Liver (tissue), 9 donors: ENCODE measurements around the gene SLC66A2. TPM values are rescaled to one million over a fixed set of nuclear protein-coding genes. Genes with fewer than 3 reads are reported as not detected.
"Not testable (repeated sequence)": the region's sequence is repeated elsewhere in the genome, so short reads cannot be mapped to it uniquely, and the experiment has no call there.

Source experiments
- DNase-seq: peaks from one replicate; pipeline ENCODE4 v3.0.0-alpha.2; 2017; ENCODE audit warnings: low spot score
- H3K27ac ChIP-seq, 2 donors: one replicate each; pipeline ENCODE4 v1.7.0; 2013; ENCODE audit warnings: inconsistent platforms in 2 of 2, low read length in 2 of 2, control low read depth in 1 of 2, low read depth in 1 of 2, mild to moderate bottlenecking in 1 of 2
- H3K27me3 ChIP-seq, 4 donors: one replicate each; pipeline versions ENCODE4 v1.6.1 to v1.7.0; 2013; ENCODE audit warnings: low read length in 3 of 4, inconsistent platforms in 1 of 4, mild to moderate bottlenecking in 1 of 4, moderate library complexity in 1 of 4; ENCODE audit not compliant: control insufficient read depth in 4 of 4, insufficient read depth in 4 of 4
- H3K36me3 ChIP-seq, 4 donors: one replicate each; pipeline versions ENCODE4 v1.6.1 to v1.7.0; 2013; ENCODE audit warnings: low read length in 3 of 4, mild to moderate bottlenecking in 3 of 4, low read depth in 1 of 4, moderate library complexity in 1 of 4; ENCODE audit not compliant: control insufficient read depth in 4 of 4, insufficient read depth in 3 of 4
- H3K4me1 ChIP-seq, 4 donors: one replicate each; pipeline versions ENCODE4 v1.6.1 to v1.7.0; 2013; ENCODE audit warnings: low read length in 3 of 4, mild to moderate bottlenecking in 3 of 4, moderate library complexity in 1 of 4; ENCODE audit not compliant: control insufficient read depth in 4 of 4, insufficient read depth in 4 of 4
- H3K4me3 ChIP-seq, 3 donors: one replicate each; pipeline versions ENCODE4 v1.6.1 to v1.7.0; 2013; ENCODE audit warnings: low read length in 3 of 3, control low read depth in 1 of 3, low read depth in 1 of 3, mild to moderate bottlenecking in 1 of 3
- H3K9ac ChIP-seq, 2 donors: one replicate each; pipeline ENCODE4 v1.7.0; 2013; ENCODE audit warnings: low read length in 2 of 2, mild to moderate bottlenecking in 2 of 2, moderate library complexity in 2 of 2, control low read depth in 1 of 2, low read depth in 1 of 2
- H3K9me3 ChIP-seq, 4 donors: one replicate each; pipeline versions ENCODE4 v1.6.1 to v1.7.0; 2013; ENCODE audit warnings: low read length in 3 of 4; ENCODE audit not compliant: control insufficient read depth in 4 of 4
- CTCF ChIP-seq: fragments of 150-350 bp; IDR thresholded peaks from 2 replicates; pipeline ENCODE4 v1.5.1; 2017; ENCODE audit warnings: improper control_type of control experiment, low read depth, low read length; ENCODE audit not compliant: missing input control
- EGR1 ChIP-seq, 2 donors: IDR thresholded peaks; 2 replicates each; pipeline ENCODE4 v1.6.1; 2016 to 2018; ENCODE audit warnings: antibody characterized with exemption in 2 of 2, low read depth in 2 of 2
- FOXA1 ChIP-seq: IDR thresholded peaks from 2 replicates; pipeline ENCODE4 v1.6.1; 2016; ENCODE audit warnings: antibody characterized with exemption
- FOXA2 ChIP-seq: IDR thresholded peaks from 2 replicates; pipeline ENCODE4 v1.6.1; 2016; ENCODE audit warnings: antibody characterized with exemption
- GABPA ChIP-seq, 2 donors: IDR thresholded peaks in 1 of 2; conservative IDR thresholded peaks in 1 of 2; 2 replicates each; pipeline ENCODE4 v1.6.1; 2016; ENCODE audit warnings: antibody characterized with exemption in 2 of 2, mild to moderate bottlenecking in 1 of 2, moderate library complexity in 1 of 2
- HNF4G ChIP-seq: IDR thresholded peaks from 2 replicates; pipeline ENCODE4 v1.6.1; 2016; ENCODE audit warnings: antibody characterized with exemption
- JUND ChIP-seq, 2 donors: IDR thresholded peaks; 2 replicates each; pipeline ENCODE4 v1.6.1; 2016; ENCODE audit warnings: antibody characterized with exemption in 2 of 2
- RAD21 ChIP-seq, 2 donors: IDR thresholded peaks; 2 replicates each; pipeline ENCODE4 v1.6.1; 2016; ENCODE audit warnings: antibody characterized with exemption in 2 of 2, mild to moderate bottlenecking in 2 of 2
- RXRA ChIP-seq, 2 donors: IDR thresholded peaks; 2 replicates each; pipeline ENCODE4 v1.6.1; 2017 to 2018; ENCODE audit warnings: antibody characterized with exemption in 2 of 2, mild to moderate bottlenecking in 1 of 2
- SP1 ChIP-seq: IDR thresholded peaks from 2 replicates; pipeline ENCODE4 v1.6.1; 2018; ENCODE audit warnings: antibody characterized with exemption, mild to moderate bottlenecking
- WGBS: extraction: QIAGEN DNeasy Blood & Tissue Kit; methylation state at CpG from one replicate; pipeline ENCODE4 v1.1.7; 2013; 5-methylcytosine and 5-hydroxymethylcytosine counted together
- polyA plus RNA-seq, 2 donors: library from polyadenylated mRNA; stranded (reverse) in 1 of 2; unstranded in 1 of 2; fragments of 200-250 nt in 1 of 2; fragments of >200 nt in 1 of 2; fragmentation: Nextera tagmentation in 1 of 2; extraction: Ambion mirVana in 1 of 2; gene quantifications; one replicate each; pipeline versions ENCODE4 v1.2.1 to v1.2.3, GENCODE V29; 2013 to 2015
- total RNA-seq, 2 donors: library from RNA; depleted of rRNA; stranded (reverse); fragments of >200 nt; gene quantifications; one replicate each; pipeline ENCODE4 v1.2.3, GENCODE V29; 2014
- donor health status: healthy.
- donor health status: healthy.
- donor health status: healthy.
- donor health status: healthy.
- donor health status: healthy.

The SLC66A2 gene
- total and polyA plus RNA-seq, 4 donors, result 47.8 to 107 (median 67.9) TPM

GRCh38 chr18:80000877-80001276 is 49.4 kb upstream of the SLC66A2 start (continued):
- TF ChIP-seq CTCF, result no peak

- H3K36me3 ChIP-seq, H3K9ac ChIP-seq, DNase-seq, H3K9me3 ChIP-seq, H3K27ac ChIP-seq, H3K4me1 ChIP-seq, H3K4me3 ChIP-seq, H3K27me3 ChIP-seq: not testable (repeated sequence)
- WGBS, result 84% methylated on average over 2 of the region's 2 CpGs
Observed at GRCh38 chr18:79999701-80000100, 48.2 kb upstream of the SLC66A2 start.

- WGBS, result 86% methylated on average over 2 of the region's 2 CpGs
- H3K4me3 ChIP-seq, result no peak overlapping the region
Observed at GRCh38 chr18:79991494-79991893, 40.0 kb upstream of the SLC66A2 start.

GRCh38 chr18:79989195-79989497 is 37.7 kb upstream of the SLC66A2 start:
- peak overlapping the region; percentile 86 to 92 for H3K9ac ChIP-seq
- no peak for TF ChIP-seq JUND (IDR thresholded peaks at IDR 0.05)
- no peak for TF ChIP-seq RXRA (IDR thresholded peaks at IDR 0.05)
- no peak for TF ChIP-seq FOXA1
- no peak for TF ChIP-seq HNF4G
- no peak for TF ChIP-seq SP1
- no peak for TF ChIP-seq EGR1 (IDR thresholded peaks at IDR 0.05; ENCODE audit: low read depth in 2 of 2)
- TF ChIP-seq FOXA2, result no peak
- 42% methylated on average over 14 of the region's 14 CpGs for WGBS
- DNase-seq, result no peak
- H3K27ac ChIP-seq, result peak overlapping the region; percentile 98
- no peaks in the 10 kb centered on the region for H3K9me3 ChIP-seq
- H3K36me3 ChIP-seq, result peaks cover 0 to 2% (median under 1%) of the 10 kb centered on the region in 4 donors
- no peaks in the 10 kb centered on the region for H3K27me3 ChIP-seq
- peak overlapping the region; percentile 13 to 99 (median 98) for H3K4me3 ChIP-seq
- peaks cover 4 to 21% (median 12%) of the 10 kb centered on the region in 4 donors for H3K4me1 ChIP-seq

More at GRCh38 chr18:79991494-79991893, 40.0 kb upstream of the SLC66A2 start:
- Histone ChIP-seq H3K27me3 (no peaks in the 10 kb centered on the region), H3K36me3 (no peaks in the 10 kb centered on the region), H3K27ac (no peak overlapping the region), H3K9me3 (no peaks in the 10 kb centered on the region), H3K4me1 (peaks cover 4 to 20% (median 12%) of the 10 kb centered on the region in 4 donors), H3K9ac (no peak overlapping the region)
- TF ChIP-seq RXRA (IDR thresholded peaks at IDR 0.05), result no peak
- no peak for DNase-seq

- peaks cover 4 to 21% (median 12%) of the 10 kb centered on the region in 4 donors for H3K4me1 ChIP-seq
- H3K9me3 ChIP-seq, result no peaks in the 10 kb centered on the region
- under 1% methylated on average over 71 of the region's 71 CpGs for WGBS
- H3K9ac ChIP-seq, result peak within 1 kb of the TSS; percentile 86 to 92
- DNase-seq, result peak; percentile 84
- no peak for TF ChIP-seq GABPA (IDR thresholded peaks at IDR 0.05 in 1 of 2, conservative IDR thresholded peaks at IDR 0.05 in 1 of 2)
- peak in 1 of 2 donors; percentile 15 for TF ChIP-seq RAD21 (IDR thresholded peaks at IDR 0.05)
- no peaks in the 10 kb centered on the region for H3K27me3 ChIP-seq
- peak within 1 kb of the TSS; percentile 98 for H3K27ac ChIP-seq
- H3K36me3 ChIP-seq, result peaks cover 0 to 2% (median under 1%) of the 10 kb centered on the region in 4 donors
- H3K4me3 ChIP-seq, result peak within 1 kb of the TSS; percentile 98 to 100 (median 99)
Observed at GRCh38 chr18:79988451-79989194, 37.2 kb upstream of the SLC66A2 start, which contains the start of gene TXNL4A. Gene TXNL4A, minus strand, starts transcription at chr18:79988563. Its CDS starts 171 bp downstream, at chr18:79988392.
